Measurements from ENCODE around the gene LDB3. TPM values are rescaled to one million over a fixed set of nuclear protein-coding genes. Genes with fewer than 3 reads are reported as not detected.

The LDB3 gene
- total and polyA plus RNA-seq, 4 donors: 0.66 to 4.3 (median 2.4) TPM

GRCh38 chr10:86657011-86657395 is 11.3 kb upstream of the LDB3 start:
- Histone ChIP-seq H3K27ac (ENCODE audit: low read depth, low read length) (no peak overlapping the region), H3K4me1 (ENCODE audit: control insufficient read depth, insufficient read depth, low read length) (peaks cover 7% of the 10 kb centered on the region), H3K9me3 (ENCODE audit: control insufficient read depth, insufficient read depth, low read length) (no peaks in the 10 kb centered on the region), H3K36me3 (ENCODE audit: control insufficient read depth, insufficient read depth, low read length) (no peaks in the 10 kb centered on the region), H3K27me3 (ENCODE audit: control insufficient read depth, insufficient read depth, low read length) (no peaks in the 10 kb centered on the region), H3K4me3 (ENCODE audit: low read depth, low read length) (no peak overlapping the region)
- 85% methylated on average over 8 of the region's 8 CpGs for WGBS (ENCODE audit: insufficient coverage)
- DNase-seq (ENCODE audit: low read depth in 4 of 6, low spot score in 6 of 6): no peak

- Histone ChIP-seq H3K9me3 (ENCODE audit: control insufficient read depth, insufficient read depth, low read length) (no peaks in the 10 kb centered on the region), H3K27me3 (ENCODE audit: control insufficient read depth, insufficient read depth, low read length) (no peaks in the 10 kb centered on the region), H3K27ac (ENCODE audit: low read depth, low read length) (no peak overlapping the region), H3K36me3 (ENCODE audit: control insufficient read depth, insufficient read depth, low read length) (no peaks in the 10 kb centered on the region), H3K4me3 (ENCODE audit: low read depth, low read length) (no peak overlapping the region), H3K4me1 (ENCODE audit: control insufficient read depth, insufficient read depth, low read length) (peaks cover 6% of the 10 kb centered on the region)
- no peak for DNase-seq (ENCODE audit: low read depth in 4 of 6, low spot score in 6 of 6)
- WGBS (ENCODE audit: insufficient coverage): 89% methylated on average over 19 of the region's 19 CpGs
Measured at GRCh38 chr10:86657396-86658011, 10.8 kb upstream of the LDB3 start.

GRCh38 chr10:86658261-86658741 is 10.0 kb upstream of the LDB3 start:
- Histone ChIP-seq H3K9me3 (ENCODE audit: control insufficient read depth, insufficient read depth, low read length) (no peaks in the 10 kb centered on the region), H3K4me3 (ENCODE audit: low read depth, low read length) (no peak overlapping the region), H3K36me3 (ENCODE audit: control insufficient read depth, insufficient read depth, low read length) (no peaks in the 10 kb centered on the region), H3K27ac (ENCODE audit: low read depth, low read length) (no peak overlapping the region), H3K27me3 (ENCODE audit: control insufficient read depth, insufficient read depth, low read length) (no peaks in the 10 kb centered on the region), H3K4me1 (ENCODE audit: control insufficient read depth, insufficient read depth, low read length) (peaks cover 3% of the 10 kb centered on the region)
- WGBS (ENCODE audit: insufficient coverage): 86% methylated on average over 12 of the region's 12 CpGs
- DNase-seq (ENCODE audit: low read depth in 4 of 6, low spot score in 6 of 6): no peak

GRCh38 chr10:86658751-86659150 is 9.6 kb upstream of the LDB3 start:
- H3K27me3 ChIP-seq (ENCODE audit: control insufficient read depth, insufficient read depth, low read length): no peaks in the 10 kb centered on the region
- no peak for DNase-seq (ENCODE audit: low read depth in 4 of 6, low spot score in 6 of 6)
- no peak overlapping the region for H3K27ac ChIP-seq (ENCODE audit: low read depth, low read length)
- no peak overlapping the region for H3K4me3 ChIP-seq (ENCODE audit: low read depth, low read length)
- H3K9me3 ChIP-seq (ENCODE audit: control insufficient read depth, insufficient read depth, low read length): no peaks in the 10 kb centered on the region
- 28% methylated on average over 3 of the region's 3 CpGs for WGBS (ENCODE audit: insufficient coverage)
- H3K4me1 ChIP-seq (ENCODE audit: control insufficient read depth, insufficient read depth, low read length): peaks cover 3% of the 10 kb centered on the region
- no peaks in the 10 kb centered on the region for H3K36me3 ChIP-seq (ENCODE audit: control insufficient read depth, insufficient read depth, low read length)

- Histone ChIP-seq H3K36me3 (ENCODE audit: control insufficient read depth, insufficient read depth, low read length) (no peaks in the 10 kb centered on the region), H3K4me1 (ENCODE audit: control insufficient read depth, insufficient read depth, low read length) (peaks cover 3% of the 10 kb centered on the region), H3K4me3 (ENCODE audit: low read depth, low read length) (no peak overlapping the region), H3K27me3 (ENCODE audit: control insufficient read depth, insufficient read depth, low read length) (no peaks in the 10 kb centered on the region), H3K27ac (ENCODE audit: low read depth, low read length) (no peak overlapping the region), H3K9me3 (ENCODE audit: control insufficient read depth, insufficient read depth, low read length) (no peaks in the 10 kb centered on the region)
- WGBS (ENCODE audit: insufficient coverage): 97% methylated on average over 13 of the region's 19 CpGs
- no peak for DNase-seq (ENCODE audit: low read depth in 4 of 6, low spot score in 6 of 6)
Measured at GRCh38 chr10:86659161-86659691, 9.1 kb upstream of the LDB3 start.

- H3K4me1 ChIP-seq (ENCODE audit: control insufficient read depth, insufficient read depth, low read length): peaks cover 10% of the 10 kb centered on the region
- no peak overlapping the region for H3K27ac ChIP-seq (ENCODE audit: low read depth, low read length)
- WGBS (ENCODE audit: insufficient coverage): 86% methylated on average over 16 of the region's 17 CpGs
- H3K9me3 ChIP-seq (ENCODE audit: control insufficient read depth, insufficient read depth, low read length): no peaks in the 10 kb centered on the region
- H3K36me3 ChIP-seq (ENCODE audit: control insufficient read depth, insufficient read depth, low read length): no peaks in the 10 kb centered on the region
- no peaks in the 10 kb centered on the region for H3K27me3 ChIP-seq (ENCODE audit: control insufficient read depth, insufficient read depth, low read length)
- no peak for DNase-seq (ENCODE audit: low read depth in 4 of 6, low spot score in 6 of 6)
- H3K4me3 ChIP-seq (ENCODE audit: low read depth, low read length): no peak overlapping the region
Measured at GRCh38 chr10:86659721-86660453, 8.4 kb upstream of the LDB3 start.

- H3K9me3 ChIP-seq (ENCODE audit: control insufficient read depth, insufficient read depth, low read length): no peaks in the 10 kb centered on the region
- no peak overlapping the region for H3K4me3 ChIP-seq (ENCODE audit: low read depth, low read length)
- DNase-seq (ENCODE audit: low read depth in 4 of 6, low spot score in 6 of 6): peak in 1 of 6 donors; percentile 71
- H3K27ac ChIP-seq (ENCODE audit: low read depth, low read length): no peak overlapping the region
- WGBS (ENCODE audit: insufficient coverage): 73% methylated on average over 10 of the region's 17 CpGs
- no peaks in the 10 kb centered on the region for H3K27me3 ChIP-seq (ENCODE audit: control insufficient read depth, insufficient read depth, low read length)
- H3K4me1 ChIP-seq (ENCODE audit: control insufficient read depth, insufficient read depth, low read length): peaks cover 25% of the 10 kb centered on the region
- H3K36me3 ChIP-seq (ENCODE audit: control insufficient read depth, insufficient read depth, low read length): no peaks in the 10 kb centered on the region
Measured at GRCh38 chr10:86661161-86662025, 6.9 kb upstream of the LDB3 start.

GRCh38 chr10:86662186-86663045 is 5.9 kb upstream of the LDB3 start:
- Histone ChIP-seq H3K4me1 (ENCODE audit: control insufficient read depth, insufficient read depth, low read length) (peaks cover 35% of the 10 kb centered on the region), H3K27me3 (ENCODE audit: control insufficient read depth, insufficient read depth, low read length) (no peaks in the 10 kb centered on the region), H3K27ac (ENCODE audit: low read depth, low read length) (no peak overlapping the region), H3K36me3 (ENCODE audit: control insufficient read depth, insufficient read depth, low read length) (no peaks in the 10 kb centered on the region), H3K4me3 (ENCODE audit: low read depth, low read length) (no peak overlapping the region), H3K9me3 (ENCODE audit: control insufficient read depth, insufficient read depth, low read length) (no peaks in the 10 kb centered on the region)
- 89% methylated on average over 13 of the region's 19 CpGs for WGBS (ENCODE audit: insufficient coverage)
- no peak for DNase-seq (ENCODE audit: low read depth in 4 of 6, low spot score in 6 of 6)

- H3K4me1 ChIP-seq (ENCODE audit: control insufficient read depth, insufficient read depth, low read length): peaks cover 40% of the 10 kb centered on the region
- no peak for DNase-seq (ENCODE audit: low read depth in 4 of 6, low spot score in 6 of 6)
- H3K36me3 ChIP-seq (ENCODE audit: control insufficient read depth, insufficient read depth, low read length): no peaks in the 10 kb centered on the region
- no peaks in the 10 kb centered on the region for H3K27me3 ChIP-seq (ENCODE audit: control insufficient read depth, insufficient read depth, low read length)
- 81% methylated on average over 5 of the region's 8 CpGs for WGBS (ENCODE audit: insufficient coverage)
- H3K4me3 ChIP-seq (ENCODE audit: low read depth, low read length): no peak overlapping the region
- no peak overlapping the region for H3K27ac ChIP-seq (ENCODE audit: low read depth, low read length)
- H3K9me3 ChIP-seq (ENCODE audit: control insufficient read depth, insufficient read depth, low read length): no peaks in the 10 kb centered on the region
Measured at GRCh38 chr10:86663046-86663345, 5.3 kb upstream of the LDB3 start.

Data from spinal cord (tissue), 10 donors.